ENCODE measurements around the gene RMP24.

The RMP24 gene

GRCh38 chr18:35941299-35941698 lies 31.2 kb upstream of the RMP24 start:
- Mint-ChIP-seq H3K4me3 (no peak overlapping the region), H3K27ac (no peak overlapping the region), H3K4me1 (ENCODE audit: unreplicated experiment) (no peaks in the 10 kb centered on the region), H3K27me3 (no peaks in the 10 kb centered on the region), H3K36me3 (no peaks in the 10 kb centered on the region), H3K9me3 (no peaks in the 10 kb centered on the region)
- no peak for DNase-seq (ENCODE audit: extremely low spot score, unreplicated experiment)
- TF ChIP-seq CTCF (conservative IDR thresholded peaks at IDR 0.05): no peak

DNA sequence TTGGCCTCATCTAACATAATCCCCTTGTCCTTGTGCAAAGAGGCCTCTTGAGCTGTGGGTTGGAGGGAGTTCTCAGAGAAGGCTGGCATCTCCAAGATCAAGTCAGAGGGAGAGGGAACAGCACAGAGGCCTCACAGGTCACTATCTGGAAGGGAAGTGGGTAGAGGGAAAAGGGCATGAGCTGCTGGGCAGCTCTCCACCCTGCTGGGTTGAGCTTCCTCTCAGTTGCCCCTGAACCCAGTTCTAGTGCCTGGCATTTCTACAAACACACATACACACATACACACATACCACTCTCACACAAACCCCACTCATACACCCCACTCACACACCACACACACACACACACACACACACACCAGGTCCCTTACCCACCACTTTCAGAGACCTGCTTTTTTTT lies 30.3 kb upstream of the RMP24 start:
- H3K27me3 Mint-ChIP-seq: no peaks in the 10 kb centered on the region
- H3K36me3 Mint-ChIP-seq: no peaks in the 10 kb centered on the region
- no peak overlapping the region for H3K27ac Mint-ChIP-seq
- no peak for DNase-seq (ENCODE audit: extremely low spot score, unreplicated experiment)
- H3K4me3 Mint-ChIP-seq: no peak overlapping the region
- H3K9me3 Mint-ChIP-seq: no peaks in the 10 kb centered on the region
- H3K4me1 Mint-ChIP-seq (ENCODE audit: unreplicated experiment): no peaks in the 10 kb centered on the region
- TF ChIP-seq CTCF (conservative IDR thresholded peaks at IDR 0.05): no peak

- Mint-ChIP-seq H3K27me3 (no peaks in the 10 kb centered on the region), H3K27ac (no peak overlapping the region), H3K4me3 (no peak overlapping the region), H3K4me1 (ENCODE audit: unreplicated experiment) (no peaks in the 10 kb centered on the region), H3K36me3 (no peaks in the 10 kb centered on the region), H3K9me3 (no peaks in the 10 kb centered on the region)
- no peak for TF ChIP-seq CTCF (conservative IDR thresholded peaks at IDR 0.05)
- no peak for DNase-seq (ENCODE audit: extremely low spot score, unreplicated experiment)
Measured at GRCh38 chr18:35942661-35943060, 29.8 kb upstream of the RMP24 start.

GRCh38 chr18:35948080-35948479 lies 24.4 kb upstream of the RMP24 start:
- Mint-ChIP-seq H3K27ac (no peak overlapping the region), H3K36me3 (no peaks in the 10 kb centered on the region), H3K27me3 (peaks cover 14% of the 10 kb centered on the region), H3K4me3 (no peak overlapping the region), H3K9me3 (no peaks in the 10 kb centered on the region), H3K4me1 (ENCODE audit: unreplicated experiment) (peaks cover 10% of the 10 kb centered on the region)
- TF ChIP-seq CTCF (conservative IDR thresholded peaks at IDR 0.05): no peak
- no peak for DNase-seq (ENCODE audit: extremely low spot score, unreplicated experiment)

GRCh38 chr18:35949090-35949489 lies 23.4 kb upstream of the RMP24 start:
- H3K27ac Mint-ChIP-seq: no peak overlapping the region
- DNase-seq (ENCODE audit: extremely low spot score, unreplicated experiment): no peak
- H3K27me3 Mint-ChIP-seq: peaks cover 14% of the 10 kb centered on the region
- H3K36me3 Mint-ChIP-seq: no peaks in the 10 kb centered on the region
- no peak for TF ChIP-seq CTCF (conservative IDR thresholded peaks at IDR 0.05)
- no peaks in the 10 kb centered on the region for H3K9me3 Mint-ChIP-seq
- H3K4me1 Mint-ChIP-seq (ENCODE audit: unreplicated experiment): peaks cover 10% of the 10 kb centered on the region
- peak overlapping the region; percentile 91 for H3K4me3 Mint-ChIP-seq
